Posterior cingulate gyrus (tissue), 11 donors: ENCODE measurements around the gene APOA4.

Experiments
- DNase-seq, 10 donors: peaks; one replicate each; pipeline versions ENCODE4 v3.0.0 to v3.0.0-alpha.2; 2020 to 2021; ENCODE audit warnings: mixed read lengths in 3 of 10
- intact Hi-C: fragments of 100-400 bp; cut with DNase I; formaldehyde crosslinking; loops from one replicate; pipeline ENCODE4 v1.15.1; 2023

APOA4 gene

DNA sequence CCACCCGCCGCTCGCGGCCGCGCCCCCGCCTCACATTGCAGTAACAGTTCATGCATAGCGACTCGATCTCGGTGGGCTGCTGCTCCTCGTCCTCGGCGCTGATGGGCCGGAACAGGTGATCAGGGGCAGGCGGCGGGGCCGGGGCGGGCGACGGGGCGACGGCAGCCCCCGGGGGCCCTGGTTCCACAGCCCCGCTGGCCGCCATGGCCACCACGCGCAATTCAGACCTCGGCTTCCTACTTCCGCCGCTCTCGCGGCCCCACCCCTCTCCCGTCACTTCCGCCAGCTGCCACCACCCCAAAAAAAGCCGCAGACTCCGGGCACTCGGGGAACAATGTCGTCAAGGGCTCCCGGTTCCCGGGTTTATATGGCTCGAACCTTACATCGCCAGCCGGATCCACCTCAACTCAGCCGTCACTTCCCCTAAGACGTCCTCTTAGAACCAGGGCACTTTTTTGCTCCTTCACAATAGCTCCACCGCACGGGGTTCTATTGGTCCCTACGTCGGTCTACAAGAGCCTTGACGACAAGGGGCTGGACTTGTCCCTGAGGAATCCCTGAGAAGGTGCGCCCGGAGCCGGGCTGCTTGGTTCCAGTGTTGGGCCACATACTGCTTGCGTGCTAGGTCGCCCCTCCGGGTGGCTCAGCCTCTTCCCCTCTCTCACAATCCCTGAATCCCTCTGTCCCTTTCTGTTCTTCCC lies 35.2 kb downstream of the APOA4 start, which contains the start of gene ZPR1:
ZPR1 (minus strand) TSS at position 238 of the 701 bp plus-strand sequence; CDS start at position 205, 33 bp downstream.
- DNase-seq: peak; percentile 80 to 98 (median 88)
- intact Hi-C loops: no loop called here

DNA sequence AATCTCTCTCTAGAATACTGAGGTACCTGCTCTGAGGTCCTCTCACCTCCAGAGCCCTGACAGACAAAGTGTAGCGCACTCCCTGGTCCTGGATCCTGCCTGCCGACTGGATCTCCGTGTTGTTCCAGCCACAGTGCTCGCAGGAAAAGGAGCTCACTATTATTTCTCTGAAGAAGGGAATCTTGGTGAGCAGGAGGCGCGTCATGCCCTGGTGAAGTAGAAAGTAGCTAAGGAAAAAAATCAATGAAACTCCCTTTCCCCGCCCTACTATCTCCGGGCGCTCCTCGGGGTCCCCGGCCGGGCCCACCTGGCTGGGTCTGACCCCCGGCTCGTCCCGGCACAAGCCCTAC lies 35.7 kb downstream of the APOA4 start:
- intact Hi-C loops: no loop called here
- DNase-seq: no peak

DNA sequence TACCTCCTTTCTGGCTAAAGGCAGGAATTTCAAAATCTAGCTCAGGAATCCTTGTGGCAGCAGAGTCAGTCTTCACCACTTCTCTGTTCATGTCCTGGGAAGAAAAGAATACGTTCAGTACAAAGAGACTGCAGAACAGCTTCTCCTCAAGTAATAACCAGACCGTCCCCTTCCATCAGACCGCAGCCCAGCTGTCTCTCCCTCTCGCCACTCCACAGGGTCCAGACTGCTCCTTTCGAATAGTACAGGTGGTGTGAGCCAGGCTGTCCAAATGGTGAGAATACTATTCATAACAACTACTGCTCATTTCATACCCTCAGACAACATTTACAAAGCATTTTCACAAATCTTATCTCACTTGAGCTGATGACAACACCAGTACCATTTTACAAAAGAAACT lies 36.1 kb downstream of the APOA4 start:
- DNase-seq: no peak
- intact Hi-C loops: no loop called here

DNA sequence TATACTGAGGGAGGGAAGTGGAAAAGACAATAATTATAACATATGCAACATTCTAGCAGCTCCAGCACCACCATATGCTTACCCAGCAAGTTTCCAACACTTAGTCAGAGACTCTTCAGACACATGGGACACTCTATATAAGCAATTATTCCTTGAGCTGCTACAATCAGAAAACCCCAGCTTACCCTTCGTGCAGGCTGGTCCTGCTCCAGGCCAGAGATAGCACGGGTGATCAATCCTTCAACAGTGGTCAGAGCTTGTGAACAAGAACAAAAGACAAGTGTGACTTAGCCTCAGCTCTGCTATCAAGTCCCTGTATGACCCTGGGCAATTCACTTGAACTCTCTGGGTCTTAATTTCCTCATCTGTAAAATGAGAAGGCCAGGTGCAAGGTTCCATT lies 36.8 kb downstream of the APOA4 start:
- intact Hi-C loops: no loop called here
- no peak for DNase-seq

DNA sequence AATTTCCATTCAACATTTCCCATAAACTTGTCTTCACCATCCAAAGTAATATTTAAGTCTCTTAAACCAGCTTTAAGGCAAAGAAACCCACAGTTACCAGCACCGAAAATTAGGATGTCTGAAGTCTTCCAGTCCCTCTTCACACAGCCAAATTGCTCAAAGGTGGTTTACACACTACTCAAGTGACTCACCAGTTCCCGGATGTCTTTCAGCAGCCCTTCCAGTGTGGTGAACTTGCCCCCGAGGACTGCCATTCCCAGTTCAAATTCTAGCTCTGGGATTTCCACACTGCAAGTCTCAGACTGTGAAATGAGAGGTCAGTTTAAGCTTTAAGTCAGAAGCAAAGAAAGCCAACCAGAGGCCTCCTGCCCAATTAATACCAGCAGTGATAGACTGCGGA lies 40.4 kb downstream of the APOA4 start:
- DNase-seq: no peak
- intact Hi-C loops: no loop called here

- no peak for DNase-seq
- intact Hi-C loops: loop anchor here (10.0 kb wide), 1 partner anchor 456 kb away; the partner anchor contains the start of genes PCSK7 and RNF214
Observed at GRCh38 chr11:116778556-116778955, 44.5 kb downstream of the APOA4 start.

GRCh38 chr11:116777056-116777455 lies 46.0 kb downstream of the APOA4 start:
- no peak for DNase-seq
- intact Hi-C loops: loop anchor here (10.0 kb wide), 1 partner anchor 458 kb away; the partner anchor contains the start of genes PCSK7 and RNF214

DNA sequence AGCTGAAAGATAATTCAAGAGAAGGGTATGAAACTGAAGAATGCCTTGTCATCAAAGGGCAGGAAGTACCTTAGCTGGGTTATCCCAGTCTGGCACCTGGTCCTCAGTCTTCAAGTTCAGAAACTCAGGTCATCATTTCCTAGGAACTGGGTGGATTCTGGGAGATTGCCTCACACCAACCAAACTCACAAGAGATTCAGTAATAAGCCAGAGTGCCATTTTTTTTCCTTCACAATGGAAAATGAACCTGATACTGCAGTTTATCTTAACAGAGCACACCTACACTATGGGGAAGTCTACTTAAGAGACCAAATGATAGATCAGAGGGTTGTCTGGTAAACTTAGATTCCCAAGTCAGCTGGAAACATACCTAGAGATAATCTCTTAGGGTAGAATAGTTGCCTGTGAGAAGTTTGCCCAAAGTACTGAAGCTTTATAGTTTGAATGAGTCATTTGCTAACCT lies 46.6 kb downstream of the APOA4 start:
- no peak for DNase-seq
- intact Hi-C loops: loop anchor here (10.0 kb wide), 1 partner anchor 458 kb away; the partner anchor contains the start of genes PCSK7 and RNF214

DNA sequence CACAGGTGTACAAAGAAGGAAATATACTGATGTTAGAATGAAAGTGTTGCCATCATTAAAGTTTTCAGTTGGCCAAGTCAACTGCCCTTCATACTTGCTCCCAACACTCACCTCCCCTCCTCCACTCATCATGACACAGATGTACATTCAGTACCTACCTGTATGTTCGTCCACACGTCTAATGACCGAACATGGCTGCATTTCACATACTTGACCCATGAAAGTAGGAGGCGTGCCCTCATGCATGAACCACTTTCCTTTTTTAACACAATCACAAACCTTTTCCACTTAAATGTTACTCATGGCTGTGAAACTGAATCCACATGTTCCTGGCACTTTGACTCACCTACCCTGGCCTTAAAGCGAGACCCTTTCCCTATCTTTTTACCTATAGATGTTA lies 47.1 kb downstream of the APOA4 start:
- no peak for DNase-seq
- intact Hi-C loops: loop anchor here (10.0 kb wide), 1 partner anchor 459 kb away; the partner anchor contains the start of genes PCSK7 and RNF214

DNA sequence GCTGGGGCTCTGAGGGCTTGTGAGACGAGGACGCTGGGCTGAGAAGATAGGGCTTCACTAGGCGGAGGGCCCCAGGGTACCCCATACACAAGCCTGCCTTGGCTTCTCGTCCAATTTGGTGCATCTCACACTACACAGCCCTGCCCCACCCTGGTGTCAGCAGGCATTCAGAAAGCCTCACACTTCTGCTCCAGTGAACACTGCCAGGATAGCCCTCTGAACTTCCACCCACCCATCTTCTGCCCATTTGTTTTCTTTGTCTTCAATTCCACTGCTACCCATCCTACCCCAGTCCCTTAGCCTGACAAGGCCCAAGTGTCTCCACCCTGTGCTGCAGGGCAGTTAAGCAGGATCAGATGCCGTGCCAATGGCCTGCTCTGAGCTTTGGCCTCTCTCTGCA lies 48.4 kb downstream of the APOA4 start:
- intact Hi-C loops: loop anchor here (10.0 kb wide), 1 partner anchor 460 kb away; the partner anchor contains the start of genes PCSK7 and RNF214
- DNase-seq: no peak

DNA sequence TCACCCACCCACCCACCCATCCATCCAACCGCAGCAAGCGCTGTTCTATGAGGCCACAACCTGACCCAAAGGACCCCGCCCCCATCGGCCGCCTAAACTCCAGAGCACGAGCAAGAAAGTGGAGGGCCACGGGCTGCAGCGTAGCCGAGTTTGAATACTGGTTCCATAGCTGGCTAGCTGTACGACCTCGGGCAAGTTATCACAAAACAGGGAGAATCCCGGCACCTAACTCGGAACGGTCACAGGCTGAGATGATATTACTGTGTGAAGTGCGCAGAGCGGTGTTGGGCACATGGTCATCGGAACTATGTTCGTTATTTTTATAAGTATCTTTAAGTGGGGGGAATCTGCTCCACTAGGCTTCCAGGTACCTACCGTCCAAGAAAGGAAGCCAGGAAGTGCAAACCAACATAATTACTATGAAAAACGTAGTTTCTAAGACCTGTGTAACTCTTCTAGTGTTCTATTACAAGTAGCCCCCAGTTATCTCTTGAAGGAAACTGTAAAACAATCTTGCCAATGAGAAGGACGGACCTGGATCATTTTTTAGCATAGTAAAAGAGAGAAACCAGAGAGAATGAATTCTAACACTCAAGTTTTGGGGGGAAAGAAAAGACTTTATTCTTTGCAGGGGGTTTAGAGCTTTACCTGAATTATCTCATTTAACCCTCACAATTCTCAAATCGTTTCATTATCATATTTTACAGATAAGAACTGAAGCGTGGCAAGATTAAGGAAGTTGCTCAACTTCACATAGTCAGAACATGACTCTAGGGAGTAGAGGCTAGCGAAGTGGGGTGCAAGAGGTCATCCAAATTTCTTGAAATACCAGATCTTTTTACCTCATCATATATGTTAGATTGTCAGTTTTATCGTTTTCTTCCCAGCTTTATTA lies 49.7 kb downstream of the APOA4 start:
- intact Hi-C loops: loop anchor here (10.0 kb wide), 1 partner anchor 461 kb away; the partner anchor contains the start of genes PCSK7 and RNF214
- peak in 1 of 10 donors; percentile 52 for DNase-seq

DNA sequence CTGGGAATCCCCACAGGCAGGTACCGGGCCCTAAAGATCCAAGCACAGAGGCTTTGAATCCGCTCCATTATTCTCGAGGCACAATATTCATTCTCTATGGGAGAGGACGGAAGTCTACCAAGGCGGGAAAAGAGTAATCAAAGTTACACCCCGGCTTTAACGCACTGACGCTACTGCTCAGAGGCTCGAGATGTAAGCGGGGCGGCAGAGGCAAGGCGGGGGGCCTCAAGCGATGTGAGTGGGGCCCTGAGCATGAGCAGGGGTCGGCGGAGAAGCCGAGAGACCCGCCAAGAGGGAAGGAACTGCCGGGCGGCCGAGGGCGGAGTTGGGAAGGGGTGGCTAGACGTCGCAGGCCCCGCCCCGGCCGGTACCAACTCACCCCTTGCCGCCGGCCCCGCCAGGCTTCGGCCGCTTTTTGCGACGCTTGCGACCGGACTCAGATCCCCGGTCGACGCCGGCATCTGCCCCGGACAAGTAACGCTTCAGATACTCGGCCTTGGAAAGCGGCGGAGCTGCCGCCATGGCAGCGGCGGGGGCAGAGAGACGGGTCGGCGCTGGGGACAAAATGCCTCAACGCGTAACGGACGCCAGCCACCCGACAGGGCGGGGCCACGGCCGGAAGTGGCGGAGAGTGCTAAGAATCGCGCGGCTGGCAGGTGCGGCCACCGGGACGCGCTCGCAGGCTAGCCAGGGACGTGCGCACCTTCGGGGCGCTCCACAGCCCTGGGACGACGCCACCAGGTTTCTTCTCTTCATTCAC lies 50.5 kb downstream of the APOA4 start, which contains the start of gene BUD13:
BUD13 (minus strand) TSS at position 545 of the 760 bp plus-strand sequence; CDS start at position 522, 23 bp downstream.
- intact Hi-C loops: loop anchor here (10.0 kb wide), 1 partner anchor 462 kb away; the partner anchor contains the start of genes PCSK7 and RNF214
- peak; percentile 86 to 98 (median 90) for DNase-seq

DNA sequence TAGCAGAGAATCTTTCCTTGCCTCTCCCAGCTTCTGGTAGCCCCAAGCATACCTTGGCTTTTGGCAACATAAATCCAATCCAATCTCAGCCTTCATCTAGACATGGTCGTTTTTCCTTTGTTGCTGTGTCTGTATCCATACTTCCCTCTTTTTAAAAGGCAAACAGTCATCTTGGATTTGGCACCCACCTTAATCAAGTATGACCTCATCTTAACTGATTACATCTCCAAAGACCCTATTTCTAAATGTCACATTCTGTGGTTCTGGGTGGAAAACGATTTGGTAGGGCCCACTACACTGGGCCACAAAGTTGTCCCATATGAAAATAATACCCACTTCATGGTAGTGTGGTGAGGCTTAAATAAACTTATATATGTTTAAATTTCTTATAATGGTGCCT lies 51.2 kb downstream of the APOA4 start:
- DNase-seq: no peak
- intact Hi-C loops: loop anchor here (10.0 kb wide), 1 partner anchor 463 kb away; the partner anchor contains the start of genes PCSK7 and RNF214
